ENCODE measurements around the gene SLC34A1.

Gene SLC34A1

GRCh38 chr5:177444106-177445051, 60.1 kb downstream of the SLC34A1 start:
- H3K4ac ChIP-seq (ENCODE audit: low read length), result no peak overlapping the region
- H3K36me3 ChIP-seq (replicated peaks in 1 of 2; ENCODE audit: control insufficient read depth in 2 of 2, insufficient read depth in 2 of 2, low read length in 2 of 2), result peaks cover 4 to 39% of the 10 kb centered on the region in 2 donors
- H4K8ac ChIP-seq (ENCODE audit: low read depth, low read length), result no peak overlapping the region

DNA sequence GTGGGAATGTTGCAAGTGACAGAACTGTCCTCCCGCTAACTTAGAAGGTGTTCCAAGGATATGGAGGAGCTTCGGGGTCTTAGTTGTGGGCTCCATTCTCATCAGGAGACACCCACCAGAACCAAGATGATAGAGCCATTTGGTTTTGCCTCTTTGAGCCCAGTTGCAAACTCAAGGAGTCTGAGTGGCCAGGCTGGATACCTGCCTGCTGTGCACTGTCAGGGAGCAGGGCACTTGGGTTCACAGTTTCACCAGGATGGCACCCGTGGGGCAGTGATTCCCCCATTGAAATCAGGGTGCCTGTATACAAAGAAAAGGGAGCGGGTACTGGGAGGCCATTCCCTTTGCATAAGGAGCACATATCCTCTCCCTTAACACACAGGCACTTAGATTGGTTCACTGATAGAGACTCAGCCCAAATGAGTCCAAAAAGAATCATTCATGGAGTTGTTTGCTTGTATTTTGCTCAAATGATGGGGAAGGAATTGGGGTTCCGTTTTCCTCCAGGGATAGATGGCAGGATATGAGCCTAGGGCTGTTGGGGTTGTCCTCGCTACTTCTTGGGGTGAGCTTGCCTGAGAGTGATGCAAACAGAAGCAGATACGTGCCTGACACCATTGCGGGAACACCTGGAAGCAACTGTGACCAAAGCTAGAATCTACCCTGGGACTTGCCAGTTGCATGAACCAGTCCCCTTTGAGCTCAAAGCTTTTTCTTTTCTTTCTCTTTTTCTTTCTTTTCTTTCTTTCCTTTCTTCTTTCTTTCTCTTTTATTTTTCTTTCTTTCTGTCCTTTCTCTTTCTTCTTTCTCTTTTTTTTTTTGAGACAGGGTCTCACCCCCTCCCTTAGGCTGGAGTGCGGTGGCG, 61.0 kb downstream of the SLC34A1 start:
- H2BK120ac ChIP-seq (ENCODE audit: low read depth, low read length), result no peak overlapping the region
- no peak overlapping the region for H3K4me3 ChIP-seq (ENCODE audit: low read length in 2 of 2)

More at GRCh38 chr5:177444106-177445051, 60.1 kb downstream of the SLC34A1 start:
- peak overlapping the region; percentile 83 for H3K23ac ChIP-seq (ENCODE audit: low read depth, low read length, poor library complexity)
- H3K4me1 ChIP-seq (ENCODE audit: control insufficient read depth in 2 of 2, insufficient read depth in 1 of 2, low read depth in 1 of 2, low read length in 2 of 2), result peaks cover 21 to 25% of the 10 kb centered on the region in 2 donors
- H3K27ac ChIP-seq (replicated peaks; ENCODE audit: low read length), result no peak overlapping the region
- no CpG with 5 or more reads among the region's 7 CpGs for WGBS, 2 donors (ENCODE audit: extremely low coverage in 2 of 2, insufficient read length in 2 of 2, insufficient replicate concordance in 1 of 2)
- no peak overlapping the region for H2BK15ac ChIP-seq (ENCODE audit: low read length)
- H2BK120ac ChIP-seq (ENCODE audit: low read depth, low read length), result no peak overlapping the region
- peak overlapping the region; percentile 68 for H2AK5ac ChIP-seq (ENCODE audit: low read depth, low read length)
- no peak overlapping the region for H3K9ac ChIP-seq (ENCODE audit: low read depth, low read length, poor library complexity)
- H3K14ac ChIP-seq (ENCODE audit: low read length), result no peak overlapping the region
- H4K91ac ChIP-seq (ENCODE audit: low read depth, low read length, poor library complexity), result no peak overlapping the region
- DNase-seq (ENCODE audit: low spot score), result no peak
- H3K4me2 ChIP-seq (ENCODE audit: insufficient read depth, low read length, poor library complexity, severe bottlenecking), result no peak overlapping the region
- no peaks in the 10 kb centered on the region for H3K79me1 ChIP-seq (ENCODE audit: low read depth, low read length)
- H3K4me3 ChIP-seq (ENCODE audit: low read length in 2 of 2), result no peak overlapping the region
- no peaks in the 10 kb centered on the region for H3K9me3 ChIP-seq (replicated peaks in 1 of 2; ENCODE audit: control insufficient read depth in 2 of 2, insufficient read depth in 1 of 2, low read depth in 1 of 2, low read length in 2 of 2)
- no peak overlapping the region for H2BK12ac ChIP-seq (ENCODE audit: low read length)
- peak overlapping the region; percentile 35 for H3K18ac ChIP-seq (ENCODE audit: low read length)
- no peak overlapping the region for H2AFZ ChIP-seq (ENCODE audit: low read length)
- no peak overlapping the region for H2BK5ac ChIP-seq (ENCODE audit: low read length)
- no peaks in the 10 kb centered on the region for H3K27me3 ChIP-seq (ENCODE audit: control insufficient read depth in 3 of 3, insufficient read depth in 3 of 3, low read depth in 1 of 3, low read length in 3 of 3)

GRCh38 chr5:177445917-177446199, 61.6 kb downstream of the SLC34A1 start:
- peak overlapping the region; percentile 78 for H3K4me2 ChIP-seq (ENCODE audit: insufficient read depth, low read length, poor library complexity, severe bottlenecking)
- H2BK15ac ChIP-seq (ENCODE audit: low read length), result peak overlapping the region; percentile 52
- peaks cover 2 to 27% of the 10 kb centered on the region in 2 donors for H3K36me3 ChIP-seq (replicated peaks in 1 of 2; ENCODE audit: control insufficient read depth in 2 of 2, insufficient read depth in 2 of 2, low read length in 2 of 2)
- peak overlapping the region; percentile 92 for H3K9ac ChIP-seq (ENCODE audit: low read depth, low read length, poor library complexity)
- H3K27me3 ChIP-seq (ENCODE audit: control insufficient read depth in 3 of 3, insufficient read depth in 3 of 3, low read depth in 1 of 3, low read length in 3 of 3), result no peaks in the 10 kb centered on the region
- H2BK120ac ChIP-seq (ENCODE audit: low read depth, low read length), result peak overlapping the region; percentile 44
- no peaks in the 10 kb centered on the region for H3K79me1 ChIP-seq (ENCODE audit: low read depth, low read length)
- peak overlapping the region; percentile 89 for H3K27ac ChIP-seq (replicated peaks; ENCODE audit: low read length)
- DNase-seq (ENCODE audit: low spot score), result no peak
- peak overlapping the region; percentile 96 for H2AK5ac ChIP-seq (ENCODE audit: low read depth, low read length)
- no peak overlapping the region for H2BK12ac ChIP-seq (ENCODE audit: low read length)
- H3K18ac ChIP-seq (ENCODE audit: low read length), result peak overlapping the region; percentile 99
- no peak overlapping the region for H2BK5ac ChIP-seq (ENCODE audit: low read length)
- H3K9me3 ChIP-seq (replicated peaks in 1 of 2; ENCODE audit: control insufficient read depth in 2 of 2, insufficient read depth in 1 of 2, low read depth in 1 of 2, low read length in 2 of 2), result no peaks in the 10 kb centered on the region
- peak overlapping the region; percentile 87 for H3K14ac ChIP-seq (ENCODE audit: low read length)
- no CpG with 5 or more reads among the region's 8 CpGs for WGBS, 2 donors (ENCODE audit: extremely low coverage in 2 of 2, insufficient read length in 2 of 2, insufficient replicate concordance in 1 of 2)
- no peak overlapping the region for H4K91ac ChIP-seq (ENCODE audit: low read depth, low read length, poor library complexity)
- H3K4me1 ChIP-seq (ENCODE audit: control insufficient read depth in 2 of 2, insufficient read depth in 1 of 2, low read depth in 1 of 2, low read length in 2 of 2), result peaks cover 27 to 30% of the 10 kb centered on the region in 2 donors
- H3K4me3 ChIP-seq (ENCODE audit: low read length in 2 of 2), result peak overlapping the region; percentile 76 to 84
- peak overlapping the region; percentile 71 for H3K4ac ChIP-seq (ENCODE audit: low read length)
- peak overlapping the region; percentile 94 for H3K23ac ChIP-seq (ENCODE audit: low read depth, low read length, poor library complexity)
- H2AFZ ChIP-seq (ENCODE audit: low read length), result peak overlapping the region; percentile 90
- H4K8ac ChIP-seq (ENCODE audit: low read depth, low read length), result no peak overlapping the region

More for the DNA sequence above, 61.0 kb downstream of the SLC34A1 start:
- Histone ChIP-seq H3K27me3 (ENCODE audit: control insufficient read depth in 3 of 3, insufficient read depth in 3 of 3, low read depth in 1 of 3, low read length in 3 of 3) (no peaks in the 10 kb centered on the region), H2AFZ (ENCODE audit: low read length) (no peak overlapping the region), H3K4ac (ENCODE audit: low read length) (no peak overlapping the region), H3K4me2 (ENCODE audit: insufficient read depth, low read length, poor library complexity, severe bottlenecking) (no peak overlapping the region), H3K18ac (ENCODE audit: low read length) (no peak overlapping the region), H4K8ac (ENCODE audit: low read depth, low read length) (no peak overlapping the region), H3K9me3 (replicated peaks in 1 of 2; ENCODE audit: control insufficient read depth in 2 of 2, insufficient read depth in 1 of 2, low read depth in 1 of 2, low read length in 2 of 2) (no peaks in the 10 kb centered on the region), H3K27ac (replicated peaks; ENCODE audit: low read length) (no peak overlapping the region), H3K9ac (ENCODE audit: low read depth, low read length, poor library complexity) (peak overlapping the region; percentile 65), H2BK12ac (ENCODE audit: low read length) (no peak overlapping the region), H3K79me1 (ENCODE audit: low read depth, low read length) (no peaks in the 10 kb centered on the region), H2AK5ac (ENCODE audit: low read depth, low read length) (no peak overlapping the region), H3K23ac (ENCODE audit: low read depth, low read length, poor library complexity) (no peak overlapping the region), H2BK15ac (ENCODE audit: low read length) (no peak overlapping the region), H4K91ac (ENCODE audit: low read depth, low read length, poor library complexity) (no peak overlapping the region), H3K14ac (ENCODE audit: low read length) (no peak overlapping the region), H3K4me1 (ENCODE audit: control insufficient read depth in 2 of 2, insufficient read depth in 1 of 2, low read depth in 1 of 2, low read length in 2 of 2) (peaks cover 27 to 30% of the 10 kb centered on the region in 2 donors), H2BK5ac (ENCODE audit: low read length) (no peak overlapping the region), H3K36me3 (replicated peaks in 1 of 2; ENCODE audit: control insufficient read depth in 2 of 2, insufficient read depth in 2 of 2, low read length in 2 of 2) (peaks cover 2 to 32% of the 10 kb centered on the region in 2 donors)
- no CpG with 5 or more reads among the region's 10 CpGs for WGBS, 2 donors (ENCODE audit: extremely low coverage in 2 of 2, insufficient read length in 2 of 2, insufficient replicate concordance in 1 of 2)
- DNase-seq (ENCODE audit: low spot score), result no peak

All from neuronal stem cell (in vitro differentiated cells).